A673 (cell line): ENCODE data around the gene BICD2. TPM values are rescaled to one million over a fixed set of nuclear protein-coding genes. Genes with fewer than 3 reads are reported as not detected.

Experiments
- BruUV-seq: library from RNA; stranded (reverse); fragments of 400-500 nt; replicated peaks from 2 replicates; lab custom pipeline; 2021; lab: Mats Ljungman, UMichigan
- CTCF ChIA-PET: fragments of 300-600 bp; sonication (Branson Sonifier 250); formaldehyde crosslinking; loops from one replicate; lab custom pipeline; 2022; ENCODE audit warnings: antibody characterized with exemption; lab: Charles Lee
- POLR2A ChIA-PET: fragments of 300-600 bp; sonication (Branson Sonifier 250); formaldehyde crosslinking; loops from one replicate; lab custom pipeline; 2022; ENCODE audit warnings: antibody characterized with exemption; ENCODE audit not compliant: low non-redundant PET; lab: Charles Lee
- DNase-seq: peaks from one replicate; pipeline ENCODE4 v3.0.0-alpha.2; 2015; ENCODE audit warnings: low spot score
- H3K27ac ChIP-seq: fragments of 200-600 bp; sonication (generic); 2 replicates; pipeline ENCODE4 v1.5.1; 2016; ENCODE audit warnings: mixed run types, low read depth, mild to moderate bottlenecking, mixed read lengths, antibody characterized with exemption, low read length; ENCODE audit not compliant: poor library complexity, severe bottlenecking
- H3K27me3 ChIP-seq: fragments of 200-600 bp; sonication (generic); replicated peaks from 2 replicates; pipeline ENCODE4 v1.6.1; 2017; ENCODE audit warnings: mixed run types, low read depth, mild to moderate bottlenecking, mixed read lengths, antibody characterized with exemption, low read length; ENCODE audit not compliant: insufficient read depth, poor library complexity
- H3K36me3 ChIP-seq: fragments of 200-600 bp; sonication (generic); 2 replicates; pipeline ENCODE4 v1.6.1; 2016; ENCODE audit warnings: mixed run types, mild to moderate bottlenecking, mixed read lengths, antibody characterized with exemption, low read length; ENCODE audit not compliant: insufficient read depth, poor library complexity, severe bottlenecking
- H3K4me1 ChIP-seq: fragments of 200-600 bp; sonication (generic); 2 replicates; pipeline ENCODE4 v1.6.1; 2017; ENCODE audit warnings: mixed run types, mild to moderate bottlenecking, mixed read lengths, antibody characterized with exemption, low read length; ENCODE audit not compliant: insufficient read depth, poor library complexity, severe bottlenecking
- H3K4me3 ChIP-seq: fragments of 200-600 bp; sonication (generic); 2 replicates; pipeline ENCODE4 v1.5.1; 2016; ENCODE audit warnings: low read depth, mixed run types, mild to moderate bottlenecking, mixed read lengths, low read length; ENCODE audit not compliant: poor library complexity, severe bottlenecking
- H3K9me3 ChIP-seq: fragments of 200-600 bp; sonication (generic); 2 replicates; pipeline ENCODE4 v1.6.1; 2016; ENCODE audit warnings: mixed run types, low read depth, mild to moderate bottlenecking, mixed read lengths, antibody characterized with exemption, low read length; ENCODE audit not compliant: poor library complexity, severe bottlenecking
- EZH2 ChIP-seq: fragments of 200-600 bp; sonication (generic); IDR thresholded peaks from 2 replicates; pipeline ENCODE4 v1.6.1; 2017; ENCODE audit warnings: borderline replicate concordance, low read depth, mild to moderate bottlenecking, mixed read lengths, antibody characterized with exemption, low read length; ENCODE audit not compliant: poor library complexity, severe bottlenecking
- intact Hi-C: fragments of 100-400 bp; cut with micrococcal nuclease; formaldehyde crosslinking; loops from one replicate; pipeline ENCODE4 v1.10.0; 2022; ENCODE audit not compliant: unreplicated experiment
- total RNA-seq: library from RNA; stranded (reverse); gene quantifications from 2 replicates; pipeline ENCODE4 v1.2.3, GENCODE V29; 2021
- TF ChIP-seq, protein P1 (sequence below): fragments of 300-800, 200-600 bp; sonication (generic); conservative IDR thresholded peaks from 2 replicates; pipeline ENCODE4 v1.5.1; 2017; ENCODE audit warnings: low read depth, mild to moderate bottlenecking, antibody characterized with exemption, low read length, moderate library complexity, mixed read lengths

Gene BICD2
- total RNA-seq, 1 experiment from 2014 or later, result 47.8 TPM

DNA sequence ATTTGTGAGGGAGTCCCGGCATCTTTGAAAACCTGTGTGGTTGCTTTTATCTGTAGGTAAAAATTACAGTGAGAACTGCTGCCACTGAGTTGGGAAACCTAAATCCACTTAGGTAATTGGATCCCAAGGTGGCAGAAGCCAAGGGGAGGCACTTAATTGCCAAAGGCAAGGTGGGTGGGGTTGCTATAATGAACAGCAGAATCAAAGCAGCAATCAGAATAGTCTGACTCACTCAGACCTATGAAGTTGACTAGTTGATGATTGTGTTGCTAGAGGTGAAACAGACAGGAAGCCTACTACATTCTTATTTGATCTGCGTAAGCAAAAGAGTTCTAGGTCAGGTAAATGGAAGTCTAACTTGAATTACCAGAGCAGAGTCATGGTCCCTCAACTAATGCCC is 17.3 kb upstream of the BICD2 start:
- no TSS peak for BruUV-seq
- H3K4me3 ChIP-seq, result no peak overlapping the region
- ChIA-PET POLR2A (no interaction called here), CTCF (no interaction called here)
- H3K36me3 ChIP-seq, result no peaks in the 10 kb centered on the region
- no peaks in the 10 kb centered on the region for H3K4me1 ChIP-seq
- no peak for DNase-seq
- intact Hi-C loops, result no loop called here
- no peaks in the 10 kb centered on the region for H3K27me3 ChIP-seq
- TF ChIP-seq, protein P1, sequence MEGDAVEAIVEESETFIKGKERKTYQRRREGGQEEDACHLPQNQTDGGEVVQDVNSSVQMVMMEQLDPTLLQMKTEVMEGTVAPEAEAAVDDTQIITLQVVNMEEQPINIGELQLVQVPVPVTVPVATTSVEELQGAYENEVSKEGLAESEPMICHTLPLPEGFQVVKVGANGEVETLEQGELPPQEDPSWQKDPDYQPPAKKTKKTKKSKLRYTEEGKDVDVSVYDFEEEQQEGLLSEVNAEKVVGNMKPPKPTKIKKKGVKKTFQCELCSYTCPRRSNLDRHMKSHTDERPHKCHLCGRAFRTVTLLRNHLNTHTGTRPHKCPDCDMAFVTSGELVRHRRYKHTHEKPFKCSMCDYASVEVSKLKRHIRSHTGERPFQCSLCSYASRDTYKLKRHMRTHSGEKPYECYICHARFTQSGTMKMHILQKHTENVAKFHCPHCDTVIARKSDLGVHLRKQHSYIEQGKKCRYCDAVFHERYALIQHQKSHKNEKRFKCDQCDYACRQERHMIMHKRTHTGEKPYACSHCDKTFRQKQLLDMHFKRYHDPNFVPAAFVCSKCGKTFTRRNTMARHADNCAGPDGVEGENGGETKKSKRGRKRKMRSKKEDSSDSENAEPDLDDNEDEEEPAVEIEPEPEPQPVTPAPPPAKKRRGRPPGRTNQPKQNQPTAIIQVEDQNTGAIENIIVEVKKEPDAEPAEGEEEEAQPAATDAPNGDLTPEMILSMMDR, result no peak
- no peak for TF ChIP-seq EZH2
- no peak overlapping the region for H3K27ac ChIP-seq
- no peaks in the 10 kb centered on the region for H3K9me3 ChIP-seq

DNA sequence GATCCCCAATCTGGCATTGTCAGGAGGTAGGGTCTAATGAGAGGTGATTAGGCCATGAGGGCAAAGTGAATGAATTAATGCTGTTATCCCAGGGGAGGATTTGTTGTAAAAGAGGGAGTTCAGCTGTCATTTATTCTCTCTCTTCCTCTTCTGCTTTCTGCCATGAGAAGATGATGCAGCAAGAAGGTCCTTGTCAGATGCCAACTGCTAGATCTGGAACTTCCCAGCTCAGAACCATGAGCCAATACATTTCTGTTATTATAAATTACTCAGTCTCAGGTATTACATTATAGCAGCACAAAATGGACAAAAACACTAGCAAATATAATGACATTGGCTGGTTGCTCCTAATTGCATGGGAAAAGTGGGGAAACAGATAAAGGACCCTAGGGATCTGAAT is 15.6 kb upstream of the BICD2 start:
- ChIA-PET POLR2A (no interaction called here), CTCF (no interaction called here)
- H3K27ac ChIP-seq, result no peak overlapping the region
- H3K27me3 ChIP-seq, result no peaks in the 10 kb centered on the region
- DNase-seq, result no peak
- TF ChIP-seq, protein P1, result no peak
- TF ChIP-seq EZH2, result no peak
- intact Hi-C loops, result no loop called here
- no peaks in the 10 kb centered on the region for H3K9me3 ChIP-seq
- BruUV-seq, result no TSS peak
- no peaks in the 10 kb centered on the region for H3K36me3 ChIP-seq
- no peaks in the 10 kb centered on the region for H3K4me1 ChIP-seq
- no peak overlapping the region for H3K4me3 ChIP-seq

DNA sequence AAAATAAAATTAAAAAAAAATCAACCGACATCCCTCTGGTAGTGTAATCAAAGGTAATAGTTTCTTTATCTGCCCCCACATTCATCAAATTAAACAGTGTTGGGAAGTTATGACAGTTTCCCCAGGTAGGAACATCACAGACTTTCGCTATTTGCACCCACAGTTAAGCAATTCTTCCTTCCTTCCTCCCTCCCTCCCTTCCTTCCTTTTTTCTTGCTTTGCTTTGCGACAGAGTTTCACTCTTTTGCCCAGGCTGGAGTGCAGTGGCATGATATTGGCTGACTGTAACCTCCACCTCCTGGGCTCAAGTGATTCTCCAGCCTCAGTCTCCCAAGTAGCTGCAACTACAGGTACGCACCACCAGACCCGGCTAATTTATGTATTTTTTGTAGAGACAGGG is 10.8 kb upstream of the BICD2 start:
- no peak for DNase-seq
- TF ChIP-seq, protein P1, result no peak
- TF ChIP-seq EZH2, result no peak
- BruUV-seq, result no TSS peak
- Histone ChIP-seq H3K9me3 (no peaks in the 10 kb centered on the region), H3K27me3 (no peaks in the 10 kb centered on the region), H3K4me1 (peaks cover under 1% of the 10 kb centered on the region), H3K4me3 (no peak overlapping the region), H3K27ac (no peak overlapping the region), H3K36me3 (no peaks in the 10 kb centered on the region)
- POLR2A ChIA-PET, result no interaction called here
- CTCF ChIA-PET, result no interaction called here
- intact Hi-C loops, result no loop called here
